Neural progenitor cell (in vitro differentiated cells): ENCODE measurements around the gene EFCAB11.

Experiments
- CTCF ChIP-seq: fragments of 200-600 bp; sonication (generic); IDR thresholded peaks from 2 replicates; pipeline ENCODE4 v1.5.1; 2017; ENCODE audit warnings: antibody characterized with exemption, mild to moderate bottlenecking
- EZH2phosphoT487 ChIP-seq: fragments of 200-600 bp; sonication (generic); IDR thresholded peaks from 2 replicates; pipeline ENCODE4 v1.6.1; 2017; ENCODE audit warnings: antibody characterized with exemption

- TF ChIP-seq CTCF (no peak), EZH2phosphoT487 (no peak)
Measured at GRCh38 chr14:89926694-89927093, 27.8 kb downstream of the EFCAB11 start.
